ENCODE results near the gene LSM4. TPM values are rescaled to one million over a fixed set of nuclear protein-coding genes. Genes with fewer than 3 reads are reported as not detected.
A peak's percentile ranks its signal among the peaks of the same experiment; 100 is the strongest.

The LSM4 gene
- total and polyA plus RNA-seq, 2 of the 13 experiments (the other 11 are each of a cell fraction or from before 2014, with no cell fraction given) = 65.8 to 166 TPM

DNA sequence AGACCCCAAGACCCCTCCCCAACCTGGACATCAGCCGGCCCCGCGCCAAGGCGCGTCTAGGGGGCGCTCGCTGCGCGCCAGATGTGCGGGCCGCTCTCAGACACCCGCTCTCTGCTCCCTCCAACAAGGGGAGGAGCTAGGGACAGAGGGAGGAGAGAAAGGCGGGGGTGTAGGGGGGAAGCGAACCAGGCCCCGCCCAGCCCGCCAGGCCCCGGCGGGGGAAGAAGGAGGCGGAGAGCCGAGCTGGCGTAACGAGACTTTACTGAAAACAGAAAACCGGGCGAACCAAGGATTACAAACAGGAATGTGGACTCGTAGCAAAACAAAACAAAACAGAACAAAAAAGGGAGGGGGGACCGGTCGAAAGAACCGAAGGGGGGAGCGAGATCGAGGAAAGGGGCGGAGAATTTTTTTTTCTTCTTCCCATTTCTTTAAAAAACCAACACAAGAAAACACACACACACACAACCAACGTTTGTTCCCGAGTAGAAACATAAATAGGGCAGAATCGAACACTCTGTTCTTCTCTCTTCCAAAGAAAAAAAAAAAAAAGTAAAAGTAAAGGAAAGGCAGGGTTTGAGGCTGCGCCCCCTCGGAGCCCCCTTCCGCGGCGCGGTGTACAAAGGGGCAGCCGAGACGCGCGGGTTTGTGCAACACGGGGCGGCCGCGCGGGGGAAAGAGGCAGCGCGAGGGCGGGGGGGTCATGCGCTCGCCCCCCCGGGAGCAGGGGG lies 43.2 kb downstream of the LSM4 start (continued):
- TF ChIP-seq, protein P1, sequence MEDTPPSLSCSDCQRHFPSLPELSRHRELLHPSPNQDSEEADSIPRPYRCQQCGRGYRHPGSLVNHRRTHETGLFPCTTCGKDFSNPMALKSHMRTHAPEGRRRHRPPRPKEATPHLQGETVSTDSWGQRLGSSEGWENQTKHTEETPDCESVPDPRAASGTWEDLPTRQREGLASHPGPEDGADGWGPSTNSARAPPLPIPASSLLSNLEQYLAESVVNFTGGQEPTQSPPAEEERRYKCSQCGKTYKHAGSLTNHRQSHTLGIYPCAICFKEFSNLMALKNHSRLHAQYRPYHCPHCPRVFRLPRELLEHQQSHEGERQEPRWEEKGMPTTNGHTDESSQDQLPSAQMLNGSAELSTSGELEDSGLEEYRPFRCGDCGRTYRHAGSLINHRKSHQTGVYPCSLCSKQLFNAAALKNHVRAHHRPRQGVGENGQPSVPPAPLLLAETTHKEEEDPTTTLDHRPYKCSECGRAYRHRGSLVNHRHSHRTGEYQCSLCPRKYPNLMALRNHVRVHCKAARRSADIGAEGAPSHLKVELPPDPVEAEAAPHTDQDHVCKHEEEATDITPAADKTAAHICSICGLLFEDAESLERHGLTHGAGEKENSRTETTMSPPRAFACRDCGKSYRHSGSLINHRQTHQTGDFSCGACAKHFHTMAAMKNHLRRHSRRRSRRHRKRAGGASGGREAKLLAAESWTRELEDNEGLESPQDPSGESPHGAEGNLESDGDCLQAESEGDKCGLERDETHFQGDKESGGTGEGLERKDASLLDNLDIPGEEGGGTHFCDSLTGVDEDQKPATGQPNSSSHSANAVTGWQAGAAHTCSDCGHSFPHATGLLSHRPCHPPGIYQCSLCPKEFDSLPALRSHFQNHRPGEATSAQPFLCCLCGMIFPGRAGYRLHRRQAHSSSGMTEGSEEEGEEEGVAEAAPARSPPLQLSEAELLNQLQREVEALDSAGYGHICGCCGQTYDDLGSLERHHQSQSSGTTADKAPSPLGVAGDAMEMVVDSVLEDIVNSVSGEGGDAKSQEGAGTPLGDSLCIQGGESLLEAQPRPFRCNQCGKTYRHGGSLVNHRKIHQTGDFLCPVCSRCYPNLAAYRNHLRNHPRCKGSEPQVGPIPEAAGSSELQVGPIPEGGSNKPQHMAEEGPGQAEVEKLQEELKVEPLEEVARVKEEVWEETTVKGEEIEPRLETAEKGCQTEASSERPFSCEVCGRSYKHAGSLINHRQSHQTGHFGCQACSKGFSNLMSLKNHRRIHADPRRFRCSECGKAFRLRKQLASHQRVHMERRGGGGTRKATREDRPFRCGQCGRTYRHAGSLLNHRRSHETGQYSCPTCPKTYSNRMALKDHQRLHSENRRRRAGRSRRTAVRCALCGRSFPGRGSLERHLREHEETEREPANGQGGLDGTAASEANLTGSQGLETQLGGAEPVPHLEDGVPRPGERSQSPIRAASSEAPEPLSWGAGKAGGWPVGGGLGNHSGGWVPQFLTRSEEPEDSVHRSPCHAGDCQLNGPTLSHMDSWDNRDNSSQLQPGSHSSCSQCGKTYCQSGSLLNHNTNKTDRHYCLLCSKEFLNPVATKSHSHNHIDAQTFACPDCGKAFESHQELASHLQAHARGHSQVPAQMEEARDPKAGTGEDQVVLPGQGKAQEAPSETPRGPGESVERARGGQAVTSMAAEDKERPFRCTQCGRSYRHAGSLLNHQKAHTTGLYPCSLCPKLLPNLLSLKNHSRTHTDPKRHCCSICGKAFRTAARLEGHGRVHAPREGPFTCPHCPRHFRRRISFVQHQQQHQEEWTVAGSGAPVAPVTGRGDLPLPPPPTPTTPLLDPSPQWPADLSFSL (CRISPR knock-in tag; IDR thresholded peaks at IDR 0.05) = no peak
- TF ChIP-seq HDAC1 (CRISPR knock-in tag; IDR thresholded peaks at IDR 0.05) = peak; percentile 24; the same call in 1 of the 2 replicates
- TF ChIP-seq AKAP8 (CRISPR knock-in tag; IDR thresholded peaks at IDR 0.05) = peak; percentile 83; the same call in 1 of the 2 replicates
- no peak for TF ChIP-seq TMF1 (CRISPR knock-in tag; IDR thresholded peaks at IDR 0.05; ENCODE audit: low read depth)
- peak; percentile 1 for TF ChIP-seq SRSF1 (optimal IDR thresholded peaks at IDR 0.05; ENCODE audit: low read depth, low read length)
- no peak; the same call in 1 of the 2 replicates for TF ChIP-seq PITX1 (CRISPR knock-in tag; IDR thresholded peaks at IDR 0.05)
- TF ChIP-seq ZNF75D (CRISPR knock-in tag; IDR thresholded peaks at IDR 0.05; ENCODE audit: borderline replicate concordance) = no peak
- TF ChIP-seq CAMTA2 (CRISPR knock-in tag; IDR thresholded peaks at IDR 0.05; ENCODE audit: borderline replicate concordance) = no peak
- TF ChIP-seq, protein P2, sequence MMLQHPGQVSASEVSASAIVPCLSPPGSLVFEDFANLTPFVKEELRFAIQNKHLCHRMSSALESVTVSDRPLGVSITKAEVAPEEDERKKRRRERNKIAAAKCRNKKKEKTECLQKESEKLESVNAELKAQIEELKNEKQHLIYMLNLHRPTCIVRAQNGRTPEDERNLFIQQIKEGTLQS (CRISPR knock-in tag; IDR thresholded peaks at IDR 0.05) = no peak
- TF ChIP-seq ZNF253 (CRISPR knock-in tag; IDR thresholded peaks at IDR 0.05; ENCODE audit: borderline replicate concordance) = no peak
- TF ChIP-seq HOXA3 (CRISPR knock-in tag; IDR thresholded peaks at IDR 0.05) = no peak; the same call in 1 of the 2 replicates
- TF ChIP-seq, protein P3, sequence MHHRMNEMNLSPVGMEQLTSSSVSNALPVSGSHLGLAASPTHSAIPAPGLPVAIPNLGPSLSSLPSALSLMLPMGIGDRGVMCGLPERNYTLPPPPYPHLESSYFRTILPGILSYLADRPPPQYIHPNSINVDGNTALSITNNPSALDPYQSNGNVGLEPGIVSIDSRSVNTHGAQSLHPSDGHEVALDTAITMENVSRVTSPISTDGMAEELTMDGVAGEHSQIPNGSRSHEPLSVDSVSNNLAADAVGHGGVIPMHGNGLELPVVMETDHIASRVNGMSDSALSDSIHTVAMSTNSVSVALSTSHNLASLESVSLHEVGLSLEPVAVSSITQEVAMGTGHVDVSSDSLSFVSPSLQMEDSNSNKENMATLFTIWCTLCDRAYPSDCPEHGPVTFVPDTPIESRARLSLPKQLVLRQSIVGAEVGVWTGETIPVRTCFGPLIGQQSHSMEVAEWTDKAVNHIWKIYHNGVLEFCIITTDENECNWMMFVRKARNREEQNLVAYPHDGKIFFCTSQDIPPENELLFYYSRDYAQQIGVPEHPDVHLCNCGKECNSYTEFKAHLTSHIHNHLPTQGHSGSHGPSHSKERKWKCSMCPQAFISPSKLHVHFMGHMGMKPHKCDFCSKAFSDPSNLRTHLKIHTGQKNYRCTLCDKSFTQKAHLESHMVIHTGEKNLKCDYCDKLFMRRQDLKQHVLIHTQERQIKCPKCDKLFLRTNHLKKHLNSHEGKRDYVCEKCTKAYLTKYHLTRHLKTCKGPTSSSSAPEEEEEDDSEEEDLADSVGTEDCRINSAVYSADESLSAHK (CRISPR knock-in tag; IDR thresholded peaks at IDR 0.05; ENCODE audit: borderline replicate concordance) = no peak
- TF ChIP-seq, protein P4, sequence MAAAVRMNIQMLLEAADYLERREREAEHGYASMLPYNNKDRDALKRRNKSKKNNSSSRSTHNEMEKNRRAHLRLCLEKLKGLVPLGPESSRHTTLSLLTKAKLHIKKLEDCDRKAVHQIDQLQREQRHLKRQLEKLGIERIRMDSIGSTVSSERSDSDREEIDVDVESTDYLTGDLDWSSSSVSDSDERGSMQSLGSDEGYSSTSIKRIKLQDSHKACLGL (CRISPR knock-in tag; IDR thresholded peaks at IDR 0.05) = no peak
- TF ChIP-seq KLF9 (CRISPR knock-in tag; IDR thresholded peaks at IDR 0.05; ENCODE audit: low read depth) = no peak
- no peak; a peak in 1 of 4 replicates for TF ChIP-seq EP300 (IDR thresholded peaks at IDR 0.05; ENCODE audit: low read depth in 2 of 2, low read length in 2 of 2)
- TF ChIP-seq EP300 (CRISPR knock-in tag; IDR thresholded peaks at IDR 0.05; ENCODE audit: borderline replicate concordance) = no peak
